Type B pancreatic cell (in vitro differentiated cells): ENCODE data around the gene CTAG2. TPM values are rescaled to one million over a fixed set of nuclear protein-coding genes. Genes with fewer than 3 reads are reported as not detected.
"Not testable (repeated sequence)": the region's sequence is repeated elsewhere in the genome, so short reads cannot be mapped to it uniquely, and the experiment has no call there.

ENCODE experiments used
- DNase-seq: peaks from one replicate; pipeline ENCODE4 v3.0.0; 2021; ENCODE audit warnings: mixed read lengths; ENCODE audit not compliant: unreplicated experiment; ENCODE audit errors: extremely low spot score
- H3K27ac Mint-ChIP-seq: 2 replicates; pipeline ENCODE4 v1.8.0; 2021; ENCODE audit warnings: mild to moderate bottlenecking, mixed read lengths
- H3K27me3 Mint-ChIP-seq: 2 replicates; pipeline ENCODE4 v1.8.0; 2021; ENCODE audit warnings: mixed read lengths
- H3K36me3 Mint-ChIP-seq: 2 replicates; pipeline ENCODE4 v1.8.0; 2021; ENCODE audit warnings: mixed read lengths
- H3K4me1 Mint-ChIP-seq: one replicate; pipeline ENCODE4 v1.8.0; 2021; ENCODE audit warnings: mixed read lengths; ENCODE audit not compliant: unreplicated experiment
- H3K4me3 Mint-ChIP-seq: 2 replicates; pipeline ENCODE4 v1.8.0; 2021; ENCODE audit warnings: mild to moderate bottlenecking, mixed read lengths
- H3K9me3 Mint-ChIP-seq: 2 replicates; pipeline ENCODE4 v1.8.0; 2021; ENCODE audit warnings: mixed read lengths
- long read RNA-seq: library from polyadenylated mRNA; unstranded; transcript quantifications from one replicate; pipeline ENCODE4 v2.0.0, GENCODE V29; 2020
- total RNA-seq: library from RNA; stranded (reverse); gene quantifications from 2 replicates; pipeline ENCODE4 v1.2.1, GENCODE V29; 2021; ENCODE audit warnings: low replicate concordance
- TF ChIP-seq, protein P1 (sequence below): fragments of 200-600 bp; sonication (generic); conservative IDR thresholded peaks from 2 replicates; pipeline ENCODE4 v1.5.0; 2021; ENCODE audit warnings: antibody characterized with exemption, mild to moderate bottlenecking

The CTAG2 gene
- total RNA-seq = not detected in 2 replicates
- long read RNA-seq = 0 reads

DNA sequence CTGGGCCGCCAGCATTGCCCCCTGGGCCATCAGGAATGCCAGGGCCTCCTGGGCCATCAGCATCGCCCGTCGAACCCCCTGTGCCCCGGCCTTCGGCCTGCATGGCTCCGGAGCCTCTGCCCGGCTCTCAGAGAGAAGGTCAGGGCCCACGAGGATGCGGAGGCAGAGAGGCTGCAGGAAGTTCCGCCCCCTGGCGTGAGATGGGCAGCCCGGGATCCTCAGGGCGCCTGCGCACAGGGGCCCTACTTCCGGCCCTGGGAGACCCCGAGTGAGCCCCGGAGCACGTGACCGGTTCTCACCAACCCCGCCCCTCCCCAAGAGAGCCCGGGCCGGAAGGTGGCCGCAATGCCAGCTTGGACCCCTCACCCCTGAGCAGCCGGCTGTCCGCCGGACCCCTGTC, at the start of gene CTAG2:
TSS of gene CTAG2 (minus strand) at position 167 of the 400 bp plus-strand sequence. CDS start at position 103, 64 bp downstream.
- not testable (repeated sequence) for H3K27me3 Mint-ChIP-seq, H3K27ac Mint-ChIP-seq, H3K9me3 Mint-ChIP-seq, DNase-seq, H3K36me3 Mint-ChIP-seq, H3K4me1 Mint-ChIP-seq, H3K4me3 Mint-ChIP-seq

GRCh38 chrX:154698630-154699248, 45.4 kb upstream of the CTAG2 start:
- H3K36me3 Mint-ChIP-seq = no peaks in the 10 kb centered on the region
- peaks cover 13% of the 10 kb centered on the region for H3K27me3 Mint-ChIP-seq
- H3K4me3 Mint-ChIP-seq = no peak overlapping the region
- no peaks in the 10 kb centered on the region for H3K9me3 Mint-ChIP-seq
- DNase-seq = no peak
- no peak overlapping the region for H3K27ac Mint-ChIP-seq
- H3K4me1 Mint-ChIP-seq = no peaks in the 10 kb centered on the region
- TF ChIP-seq, protein P1, sequence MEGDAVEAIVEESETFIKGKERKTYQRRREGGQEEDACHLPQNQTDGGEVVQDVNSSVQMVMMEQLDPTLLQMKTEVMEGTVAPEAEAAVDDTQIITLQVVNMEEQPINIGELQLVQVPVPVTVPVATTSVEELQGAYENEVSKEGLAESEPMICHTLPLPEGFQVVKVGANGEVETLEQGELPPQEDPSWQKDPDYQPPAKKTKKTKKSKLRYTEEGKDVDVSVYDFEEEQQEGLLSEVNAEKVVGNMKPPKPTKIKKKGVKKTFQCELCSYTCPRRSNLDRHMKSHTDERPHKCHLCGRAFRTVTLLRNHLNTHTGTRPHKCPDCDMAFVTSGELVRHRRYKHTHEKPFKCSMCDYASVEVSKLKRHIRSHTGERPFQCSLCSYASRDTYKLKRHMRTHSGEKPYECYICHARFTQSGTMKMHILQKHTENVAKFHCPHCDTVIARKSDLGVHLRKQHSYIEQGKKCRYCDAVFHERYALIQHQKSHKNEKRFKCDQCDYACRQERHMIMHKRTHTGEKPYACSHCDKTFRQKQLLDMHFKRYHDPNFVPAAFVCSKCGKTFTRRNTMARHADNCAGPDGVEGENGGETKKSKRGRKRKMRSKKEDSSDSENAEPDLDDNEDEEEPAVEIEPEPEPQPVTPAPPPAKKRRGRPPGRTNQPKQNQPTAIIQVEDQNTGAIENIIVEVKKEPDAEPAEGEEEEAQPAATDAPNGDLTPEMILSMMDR = no peak

- Mint-ChIP-seq H3K9me3 (no peaks in the 10 kb centered on the region), H3K4me3 (no peak overlapping the region), H3K36me3 (no peaks in the 10 kb centered on the region), H3K27me3 (peaks cover 4% of the 10 kb centered on the region), H3K4me1 (no peaks in the 10 kb centered on the region), H3K27ac (no peak overlapping the region)
- TF ChIP-seq, protein P1 = no peak
- DNase-seq = no peak
Observed at GRCh38 chrX:154696676-154697045, 43.3 kb upstream of the CTAG2 start.

DNA sequence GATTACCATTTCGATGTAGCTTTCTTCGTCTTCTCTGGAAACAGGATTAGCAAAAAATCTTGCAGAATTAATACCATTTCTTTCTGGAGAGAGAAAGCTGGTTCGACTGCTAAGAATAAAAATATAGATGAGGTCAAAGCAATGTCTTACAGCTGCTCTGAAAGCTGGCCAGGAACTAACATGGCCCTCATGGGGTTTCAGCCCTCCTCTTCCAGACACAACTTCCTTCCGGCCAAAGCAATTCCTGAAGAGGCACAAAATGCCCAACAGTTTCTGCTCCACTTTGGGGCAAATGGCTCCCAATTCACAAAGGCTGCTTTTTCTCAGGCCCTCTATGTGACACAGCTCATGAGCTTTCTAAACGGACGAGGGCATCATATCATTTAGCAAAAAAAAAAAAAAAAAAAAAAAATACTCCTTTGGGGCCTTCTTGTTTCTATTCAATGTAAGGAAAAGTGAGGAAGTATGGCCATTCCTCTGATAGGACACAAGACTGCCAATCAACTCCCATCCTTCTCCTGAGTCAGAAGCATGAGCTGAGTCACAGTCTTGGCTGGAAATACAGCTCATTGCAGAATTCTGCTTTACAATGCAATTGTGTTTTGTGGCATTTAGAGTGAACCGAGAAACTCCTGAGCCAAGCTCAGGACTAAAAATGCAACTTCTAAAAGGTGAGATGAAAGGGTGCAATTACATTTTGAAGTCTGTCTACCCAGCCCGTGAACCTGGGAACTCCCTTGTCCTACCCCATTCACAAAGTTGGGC, 42.7 kb upstream of the CTAG2 start:
- H3K36me3 Mint-ChIP-seq = no peaks in the 10 kb centered on the region
- no peak overlapping the region for H3K4me3 Mint-ChIP-seq
- peaks cover 4% of the 10 kb centered on the region for H3K27me3 Mint-ChIP-seq
- no peaks in the 10 kb centered on the region for H3K4me1 Mint-ChIP-seq
- no peak for DNase-seq
- TF ChIP-seq, protein P1 = no peak
- H3K9me3 Mint-ChIP-seq = no peaks in the 10 kb centered on the region
- H3K27ac Mint-ChIP-seq = no peak overlapping the region

- TF ChIP-seq, protein P1 = no peak
- no peak for DNase-seq
- no peak overlapping the region for H3K27ac Mint-ChIP-seq
- no peaks in the 10 kb centered on the region for H3K9me3 Mint-ChIP-seq
- no peaks in the 10 kb centered on the region for H3K4me1 Mint-ChIP-seq
- no peaks in the 10 kb centered on the region for H3K36me3 Mint-ChIP-seq
- H3K4me3 Mint-ChIP-seq = no peak overlapping the region
- H3K27me3 Mint-ChIP-seq = no peaks in the 10 kb centered on the region
Observed at GRCh38 chrX:154693394-154693793, 40.0 kb upstream of the CTAG2 start.

GRCh38 chrX:154690438-154690837, 37.1 kb upstream of the CTAG2 start:
- not testable (repeated sequence) for H3K9me3 Mint-ChIP-seq, H3K27me3 Mint-ChIP-seq, DNase-seq, H3K4me3 Mint-ChIP-seq, H3K36me3 Mint-ChIP-seq, H3K4me1 Mint-ChIP-seq, H3K27ac Mint-ChIP-seq

GRCh38 chrX:154672084-154672483, 18.7 kb upstream of the CTAG2 start:
- not testable (repeated sequence) for H3K4me3 Mint-ChIP-seq, H3K27ac Mint-ChIP-seq, H3K9me3 Mint-ChIP-seq, H3K36me3 Mint-ChIP-seq, H3K4me1 Mint-ChIP-seq, DNase-seq, H3K27me3 Mint-ChIP-seq

DNA sequence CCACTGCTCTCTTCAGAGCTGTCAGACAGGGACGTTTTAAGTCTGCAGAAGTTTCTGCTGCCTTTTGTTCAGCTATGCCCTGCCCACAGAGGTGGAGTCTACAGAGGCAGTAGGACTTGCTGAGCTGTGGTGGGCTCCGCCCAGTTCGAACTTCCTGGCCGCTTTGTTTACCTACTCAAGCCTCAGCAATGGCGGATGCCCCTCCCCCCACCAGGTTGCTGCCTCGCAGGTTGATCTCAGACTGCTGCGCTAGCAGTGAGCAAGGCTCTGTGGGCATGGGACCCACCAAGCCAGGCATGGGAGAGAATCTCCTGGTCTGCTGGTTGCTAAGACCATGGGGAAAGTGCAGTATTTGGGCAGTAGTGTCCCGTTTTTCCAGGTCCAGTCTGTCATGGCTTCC, 17.5 kb upstream of the CTAG2 start:
- DNase-seq, H3K4me3 Mint-ChIP-seq, H3K27me3 Mint-ChIP-seq, H3K27ac Mint-ChIP-seq, H3K9me3 Mint-ChIP-seq, H3K4me1 Mint-ChIP-seq, H3K36me3 Mint-ChIP-seq: not testable (repeated sequence)
